GM21390 (cell line): ENCODE measurements around the gene SLC41A3.
A peak's percentile ranks its signal among the peaks of the same experiment; 100 is the strongest.
"Not testable (repeated sequence)": the region's sequence is repeated elsewhere in the genome, so short reads cannot be mapped to it uniquely, and the experiment has no call there.

Experiments
- ATAC-seq: cut with Tn5 transposase; IDR thresholded peaks from one replicate; pipeline ENCODE4 v1.9.1; 2021; ENCODE audit not compliant: unreplicated experiment

The SLC41A3 gene

GRCh38 chr3:126004692-126005091 lies 79.2 kb downstream of the SLC41A3 start:
- no peak for ATAC-seq

GRCh38 chr3:126004217-126004616 lies 79.7 kb downstream of the SLC41A3 start:
- ATAC-seq, result no peak

- no peak for ATAC-seq
These were observed 80.3 kb downstream of the SLC41A3 start for GRCh38 chr3:126003447-126004190.

- ATAC-seq, result no peak
These were observed 81.7 kb downstream of the SLC41A3 start for GRCh38 chr3:126002189-126002588.

GRCh38 chr3:125996751-125997150 lies 87.2 kb downstream of the SLC41A3 start:
- ATAC-seq, result not testable (repeated sequence)

- ATAC-seq, result peak; percentile 92
These were observed 93.5 kb downstream of the SLC41A3 start for GRCh38 chr3:125990253-125990970.

- not testable (repeated sequence) for ATAC-seq
These were observed 99.0 kb downstream of the SLC41A3 start for GRCh38 chr3:125984951-125985350.

- not testable (repeated sequence) for ATAC-seq
These were observed 106.8 kb downstream of the SLC41A3 start for GRCh38 chr3:125977104-125977503.

GRCh38 chr3:125976003-125976390 lies 107.9 kb downstream of the SLC41A3 start:
- not testable (repeated sequence) for ATAC-seq

GRCh38 chr3:125975245-125976002 lies 108.5 kb downstream of the SLC41A3 start:
- not testable (repeated sequence) for ATAC-seq

- not testable (repeated sequence) for ATAC-seq
These were observed 111.7 kb downstream of the SLC41A3 start for GRCh38 chr3:125971997-125972944.

GRCh38 chr3:125968701-125969592 lies 115.0 kb downstream of the SLC41A3 start, which contains the start of gene ROPN1B:
ROPN1B (plus strand) TSS chr3:125969178; CDS start chr3:125972055, 2,877 bp downstream.
- ATAC-seq, result not testable (repeated sequence)

- not testable (repeated sequence) for ATAC-seq
These were observed 115.8 kb downstream of the SLC41A3 start for GRCh38 chr3:125968121-125968520.

- ATAC-seq, result no peak
These were observed 116.8 kb downstream of the SLC41A3 start for GRCh38 chr3:125967156-125967555.

- no peak for ATAC-seq
These were observed 118.4 kb downstream of the SLC41A3 start for GRCh38 chr3:125965505-125965904.

GRCh38 chr3:125963834-125964233 lies 120.1 kb downstream of the SLC41A3 start:
- not testable (repeated sequence) for ATAC-seq

GRCh38 chr3:125961289-125961589 lies 122.7 kb downstream of the SLC41A3 start:
- no peak for ATAC-seq

- no peak for ATAC-seq
These were observed 123.3 kb downstream of the SLC41A3 start for GRCh38 chr3:125960456-125961288.

GRCh38 chr3:125960066-125960424 lies 123.9 kb downstream of the SLC41A3 start:
- ATAC-seq, result no peak
